Measurements from ENCODE around the gene FBXO46. TPM values are rescaled to one million over a fixed set of nuclear protein-coding genes. Genes with fewer than 3 reads are reported as not detected.

Gene FBXO46
- total and polyA plus RNA-seq, 2 donors (not counting 1 experiment from before 2014, with no cell fraction given) = 19.9 to 44.5 TPM

- whole genome bisulfite sequencing (ENCODE audit: insufficient coverage) = 67% methylated on average over 1 of the region's 1 CpG
- CTCF ChIA-PET = interaction anchor here (1.1 kb wide), 1 partner anchor 8 kb away, joined by 4 read pairs; no protein-coding TSS in a partner anchor
Measured at GRCh38 chr19:45663800-45664199, 66.9 kb downstream of the FBXO46 start.

GRCh38 chr19:45660636-45661035, 70.1 kb downstream of the FBXO46 start:
- Mint-ChIP-seq H3K9me3 (ENCODE audit: insufficient read depth) (no peaks in the 10 kb centered on the region), H3K4me3 (no peak overlapping the region), H3K27me3 (peaks cover 25% of the 10 kb centered on the region), H3K4me1 (no peaks in the 10 kb centered on the region), H3K27ac (no peak overlapping the region)
- ATAC-seq (ENCODE audit: low read depth) (no peak), DNase-seq (no peak)
- no peak overlapping the region for H3K27ac ChIP-seq (ENCODE audit: low read length in 2 of 2)
- no peak overlapping the region for H2AFZ ChIP-seq (ENCODE audit: insufficient read depth, low read depth, low read length, poor library complexity, severe bottlenecking)
- ChIA-PET POLR2A (no interaction called here), CTCF (interaction anchor here (1.1 kb wide), 1 partner anchor 19 kb away, joined by 3 read pairs; no protein-coding TSS in a partner anchor)
- H3K9ac ChIP-seq (ENCODE audit: low read length) = no peak overlapping the region
- H3K9me3 ChIP-seq (ENCODE audit: control extremely low read depth in 1 of 3, control insufficient read depth in 2 of 3, insufficient read depth in 1 of 3, low read length in 2 of 3) = peaks cover 0 to 5% (median 0%) of the 10 kb centered on the region in 3 donors
- no peak overlapping the region for H3K4me2 ChIP-seq (replicated peaks; ENCODE audit: low read depth, low read length, poor library complexity, severe bottlenecking)
- intact Hi-C loops (cut with micrococcal nuclease) = no loop called here
- H3K4me1 ChIP-seq (ENCODE audit: control insufficient read depth in 2 of 2, insufficient read depth in 2 of 2, low read length in 2 of 2) = no peaks in the 10 kb centered on the region
- TF ChIP-seq CTCF (IDR thresholded peaks at IDR 0.05) (no peak), EZH2 (IDR thresholded peaks at IDR 0.05; ENCODE audit: borderline replicate concordance, insufficient read depth, low read depth, low read length, poor library complexity, severe bottlenecking) (no peak)
- peaks cover 0 to 19% (median 7%) of the 10 kb centered on the region in 4 experiments for H3K27me3 ChIP-seq (replicated peaks in 1 of 4; ENCODE audit: control extremely low read depth in 1 of 4, control insufficient read depth in 3 of 4, insufficient read depth in 4 of 4, low read length in 3 of 4)
- no peaks in the 10 kb centered on the region for H3K36me3 ChIP-seq (replicated peaks in 1 of 2; ENCODE audit: control extremely low read depth in 1 of 2, control insufficient read depth in 1 of 2, extremely low read depth in 1 of 2, insufficient read depth in 2 of 2, low read length in 1 of 2)
- H3K79me2 ChIP-seq (ENCODE audit: control insufficient read depth, insufficient read depth, low read length) = no peaks in the 10 kb centered on the region
- 66% methylated on average over 8 of the region's 8 CpGs for WGBS (ENCODE audit: insufficient coverage)
- no peak overlapping the region for H3K4me3 ChIP-seq (ENCODE audit: control extremely low read depth in 1 of 5, extremely low read depth in 1 of 5, insufficient read depth in 1 of 5, low read depth in 2 of 5, low read length in 4 of 5)
- no peaks in the 10 kb centered on the region for H4K20me1 ChIP-seq (ENCODE audit: control insufficient read depth, insufficient read depth, low read length, poor library complexity, severe bottlenecking)

More at GRCh38 chr19:45663800-45664199, 66.9 kb downstream of the FBXO46 start:
- Histone ChIP-seq H3K79me2 (ENCODE audit: control insufficient read depth, insufficient read depth, low read length) (no peaks in the 10 kb centered on the region), H3K9ac (ENCODE audit: low read length) (no peak overlapping the region), H4K20me1 (ENCODE audit: control insufficient read depth, insufficient read depth, low read length, poor library complexity, severe bottlenecking) (no peaks in the 10 kb centered on the region), H3K4me1 (ENCODE audit: control insufficient read depth in 2 of 2, insufficient read depth in 2 of 2, low read length in 2 of 2) (peaks cover 16% of the 10 kb centered on the region in 2 donors), H3K27ac (ENCODE audit: low read length in 2 of 2) (no peak overlapping the region), H3K36me3 (replicated peaks in 1 of 2; ENCODE audit: control extremely low read depth in 1 of 2, control insufficient read depth in 1 of 2, extremely low read depth in 1 of 2, insufficient read depth in 2 of 2, low read length in 1 of 2) (no peaks in the 10 kb centered on the region), H3K9me3 (ENCODE audit: control extremely low read depth in 1 of 3, control insufficient read depth in 2 of 3, insufficient read depth in 1 of 3, low read length in 2 of 3) (peaks cover 0 to 5% (median 0%) of the 10 kb centered on the region in 3 donors), H2AFZ (ENCODE audit: insufficient read depth, low read depth, low read length, poor library complexity, severe bottlenecking) (no peak overlapping the region), H3K27me3 (replicated peaks in 1 of 4; ENCODE audit: control extremely low read depth in 1 of 4, control insufficient read depth in 3 of 4, insufficient read depth in 4 of 4, low read length in 3 of 4) (peaks cover 0 to 41% (median 18%) of the 10 kb centered on the region in 4 experiments), H3K4me2 (replicated peaks; ENCODE audit: low read depth, low read length, poor library complexity, severe bottlenecking) (no peak overlapping the region), H3K4me3 (ENCODE audit: control extremely low read depth in 1 of 5, extremely low read depth in 1 of 5, insufficient read depth in 1 of 5, low read depth in 2 of 5, low read length in 4 of 5) (no peak overlapping the region)
- TF ChIP-seq CTCF (IDR thresholded peaks at IDR 0.05) = no peak
- no peak for TF ChIP-seq EZH2 (IDR thresholded peaks at IDR 0.05; ENCODE audit: borderline replicate concordance, insufficient read depth, low read depth, low read length, poor library complexity, severe bottlenecking)
- Mint-ChIP-seq H3K27ac (no peak overlapping the region), H3K4me3 (no peak overlapping the region), H3K4me1 (peaks cover 15% of the 10 kb centered on the region), H3K27me3 (peaks cover 35% of the 10 kb centered on the region), H3K9me3 (ENCODE audit: insufficient read depth) (no peaks in the 10 kb centered on the region)
- POLR2A ChIA-PET = no interaction called here
- intact Hi-C loops (cut with micrococcal nuclease) = no loop called here
- ATAC-seq (ENCODE audit: low read depth) (no peak), DNase-seq (no peak)

Small RNA genes lying within 50 kb of the gene (small RNA-seq; reads per million reads assigned to genes)
- gene MIR642A (ENCODE audit: insufficient read length, low read depth, low replicate concordance) = 2.3 reads per million, percentile 25 among the genes with 10 or more reads in this experiment

Other genes with a start within 250 kb of the FBXO46 start
- 0.76 and 3.0 TPM in 2 replicates for gene RTN2, start 233.8 kb downstream of the FBXO46 start, total RNA-seq
- 1.1 and 2.4 TPM in 2 replicates for gene RTN2, start 233.8 kb downstream of the FBXO46 start, polyA plus RNA-seq
- gene PPM1N, start 232.5 kb downstream of the FBXO46 start, total RNA-seq = 2.6 and 2.7 TPM in 2 replicates
- gene PPM1N, start 232.5 kb downstream of the FBXO46 start, polyA plus RNA-seq = 6.5 and 6.8 TPM in 2 replicates
- 108 TPM in 2 replicates for gene VASP, start 223.4 kb downstream of the FBXO46 start, total RNA-seq
- 67.4 and 79.5 TPM in 2 replicates for gene VASP, start 223.4 kb downstream of the FBXO46 start, polyA plus RNA-seq
- 11.2 and 11.4 TPM in 2 replicates for gene OPA3, start 146.1 kb downstream of the FBXO46 start, total RNA-seq
- 6.2 and 7.3 TPM in 2 replicates for gene OPA3, start 146.1 kb downstream of the FBXO46 start, polyA plus RNA-seq
- not detected in 2 replicates for gene GPR4, start 128.7 kb downstream of the FBXO46 start, total RNA-seq
- not detected in 2 replicates for gene GPR4, start 128.7 kb downstream of the FBXO46 start, polyA plus RNA-seq
- 88.5 and 102 TPM in 2 replicates for gene EML2, start 91.5 kb downstream of the FBXO46 start, total RNA-seq
- 75.0 and 83.0 TPM in 2 replicates for gene EML2, start 91.5 kb downstream of the FBXO46 start, polyA plus RNA-seq
- 2.3 and 2.9 TPM in 2 replicates for gene GIPR, start 62.7 kb downstream of the FBXO46 start, total RNA-seq
- 0.43 and 2.3 TPM in 2 replicates for gene GIPR, start 62.7 kb downstream of the FBXO46 start, polyA plus RNA-seq
- 353 and 368 TPM in 2 replicates for gene SNRPD2, start 38.9 kb downstream of the FBXO46 start, total RNA-seq
- 241 and 281 TPM in 2 replicates for gene SNRPD2, start 38.9 kb downstream of the FBXO46 start, polyA plus RNA-seq
- gene QPCTL, start 38.2 kb downstream of the FBXO46 start, total RNA-seq = 50.9 and 61.3 TPM in 2 replicates
- gene QPCTL, start 38.2 kb downstream of the FBXO46 start, polyA plus RNA-seq = 8.8 and 9.4 TPM in 2 replicates
- gene MEIOSIN, start 2.5 kb upstream of the FBXO46 start, total RNA-seq = not detected in 2 replicates
- not detected in 2 replicates for gene MEIOSIN, start 2.5 kb upstream of the FBXO46 start, polyA plus RNA-seq
- 2.1 and 2.4 TPM in 2 replicates for gene SIX5, start 38.4 kb upstream of the FBXO46 start, total RNA-seq
- 1.4 and 1.5 TPM in 2 replicates for gene SIX5, start 38.4 kb upstream of the FBXO46 start, polyA plus RNA-seq
- gene DMPK, start 51.6 kb upstream of the FBXO46 start, total RNA-seq = 58.3 and 63.0 TPM in 2 replicates
- 28.7 and 41.1 TPM in 2 replicates for gene DMPK, start 51.6 kb upstream of the FBXO46 start, polyA plus RNA-seq
- gene DMWD, start 61.9 kb upstream of the FBXO46 start, total RNA-seq = 86.4 and 91.2 TPM in 2 replicates
- gene DMWD, start 61.9 kb upstream of the FBXO46 start, polyA plus RNA-seq = 22.5 and 25.1 TPM in 2 replicates
- gene RSPH6A, start 84.4 kb upstream of the FBXO46 start, total RNA-seq = 0.62 and 0.73 TPM in 2 replicates
- gene RSPH6A, start 84.4 kb upstream of the FBXO46 start, polyA plus RNA-seq = 0.03 TPM in 1 of 2 replicates, not detected in the other
- 131 and 138 TPM in 2 replicates for gene SYMPK, start 132.3 kb upstream of the FBXO46 start, total RNA-seq
- 107 and 119 TPM in 2 replicates for gene SYMPK, start 132.3 kb upstream of the FBXO46 start, polyA plus RNA-seq
- not detected in 2 replicates for gene FOXA3, start 133.4 kb upstream of the FBXO46 start, total RNA-seq
- not detected in 2 replicates for gene FOXA3, start 133.4 kb upstream of the FBXO46 start, polyA plus RNA-seq
- 32.9 and 33.9 TPM in 2 replicates for gene IRF2BP1, start 155.2 kb upstream of the FBXO46 start, total RNA-seq
- gene IRF2BP1, start 155.2 kb upstream of the FBXO46 start, polyA plus RNA-seq = 10.9 and 14.9 TPM in 2 replicates
- gene MYPOP, start 171.7 kb upstream of the FBXO46 start, total RNA-seq = 10.7 and 12.1 TPM in 2 replicates
- gene MYPOP, start 171.7 kb upstream of the FBXO46 start, polyA plus RNA-seq = 5.1 and 5.7 TPM in 2 replicates
- gene NANOS2, start 183.9 kb upstream of the FBXO46 start, total RNA-seq = not detected in 2 replicates
- not detected in 2 replicates for gene NANOS2, start 183.9 kb upstream of the FBXO46 start, polyA plus RNA-seq
- gene NOVA2, start 243.0 kb upstream of the FBXO46 start, total RNA-seq = 0.19 TPM in 1 of 2 replicates, not detected in the other
- not detected in 2 replicates for gene NOVA2, start 243.0 kb upstream of the FBXO46 start, polyA plus RNA-seq